ENCODE measurements around the gene CMIP. TPM values are rescaled to one million over a fixed set of nuclear protein-coding genes. Genes with fewer than 3 reads are reported as not detected.

Gene CMIP
- total RNA-seq, 1 experiment from 2014 or later, result 25.7 TPM

- Histone ChIP-seq H3K9me3 (ENCODE audit: low read length) (no peaks in the 10 kb centered on the region), H3K36me3 (ENCODE audit: low read depth, low read length) (no peaks in the 10 kb centered on the region), H3K9me2 (replicated peaks; ENCODE audit: low read length) (no peaks in the 10 kb centered on the region), H3K27me3 (ENCODE audit: low read length) (no peaks in the 10 kb centered on the region), H4K20me1 (ENCODE audit: low read length) (no peaks in the 10 kb centered on the region), H3K9ac (ENCODE audit: low read length) (no peak overlapping the region), H3K79me2 (ENCODE audit: low read length) (no peaks in the 10 kb centered on the region), H3K4me2 (ENCODE audit: low read length) (no peak overlapping the region), H3K4me1 (ENCODE audit: insufficient read depth, low read length) (peaks cover 14% of the 10 kb centered on the region), H2AFZ (ENCODE audit: low read length) (no peak overlapping the region), H3K27ac (ENCODE audit: low read length) (no peak overlapping the region), H3K4me3 (ENCODE audit: low read length) (no peak overlapping the region), H3F3A (ENCODE audit: low read length, unreplicated experiment) (no peaks in the 10 kb centered on the region)
- DNase-seq (no peak), ATAC-seq (no peak)
- intact Hi-C loops (cut with micrococcal nuclease), result no loop called here
- TF ChIP-seq CTCF (conservative IDR thresholded peaks at IDR 0.05; ENCODE audit: low read depth, low read length) (no peak), EZH2phosphoT487 (IDR thresholded peaks at IDR 0.05; ENCODE audit: borderline replicate concordance, low read length) (no peak), EZH2 (IDR thresholded peaks at IDR 0.05; ENCODE audit: low read length, unreplicated experiment) (no peak)
- BruUV-seq (replicated peaks), result no TSS peak
- POLR2A ChIA-PET (ENCODE audit: unreplicated experiment), result no interaction called here
- CTCF ChIA-PET, result no interaction called here
These were observed 33.8 kb upstream of the CMIP start for GRCh38 chr16:81410643-81411293.

GRCh38 chr16:81413245-81413990 is 31.2 kb upstream of the CMIP start:
- Histone ChIP-seq H3K4me1 (ENCODE audit: insufficient read depth, low read length) (no peaks in the 10 kb centered on the region), H3K9ac (ENCODE audit: low read length) (no peak overlapping the region), H3K9me3 (ENCODE audit: low read length) (no peaks in the 10 kb centered on the region), H3K9me2 (replicated peaks; ENCODE audit: low read length) (no peaks in the 10 kb centered on the region), H3K27ac (ENCODE audit: low read length) (no peak overlapping the region), H2AFZ (ENCODE audit: low read length) (no peak overlapping the region), H4K20me1 (ENCODE audit: low read length) (no peaks in the 10 kb centered on the region), H3K4me3 (ENCODE audit: low read length) (no peak overlapping the region), H3K36me3 (ENCODE audit: low read depth, low read length) (no peaks in the 10 kb centered on the region), H3K79me2 (ENCODE audit: low read length) (no peaks in the 10 kb centered on the region), H3K4me2 (ENCODE audit: low read length) (no peak overlapping the region), H3K27me3 (ENCODE audit: low read length) (no peaks in the 10 kb centered on the region), H3F3A (ENCODE audit: low read length, unreplicated experiment) (no peaks in the 10 kb centered on the region)
- POLR2A ChIA-PET (ENCODE audit: unreplicated experiment), result no interaction called here
- no TSS peak for BruUV-seq (replicated peaks)
- intact Hi-C loops (cut with micrococcal nuclease), result no loop called here
- no peak for ATAC-seq
- no peak for DNase-seq
- CTCF ChIA-PET, result no interaction called here
- TF ChIP-seq CTCF (conservative IDR thresholded peaks at IDR 0.05; ENCODE audit: low read depth, low read length) (no peak), EZH2 (IDR thresholded peaks at IDR 0.05; ENCODE audit: low read length, unreplicated experiment) (no peak), EZH2phosphoT487 (IDR thresholded peaks at IDR 0.05; ENCODE audit: borderline replicate concordance, low read length) (no peak)

- H4K20me1 ChIP-seq (ENCODE audit: low read length), result no peaks in the 10 kb centered on the region
- TF ChIP-seq EZH2 (IDR thresholded peaks at IDR 0.05; ENCODE audit: low read length, unreplicated experiment) (no peak), EZH2phosphoT487 (IDR thresholded peaks at IDR 0.05; ENCODE audit: borderline replicate concordance, low read length) (no peak), CTCF (conservative IDR thresholded peaks at IDR 0.05; ENCODE audit: low read depth, low read length) (no peak)
- no peak overlapping the region for H3K4me2 ChIP-seq (ENCODE audit: low read length)
- H3K9me2 ChIP-seq (replicated peaks; ENCODE audit: low read length), result no peaks in the 10 kb centered on the region
- ATAC-seq (no peak), DNase-seq (no peak)
- H2AFZ ChIP-seq (ENCODE audit: low read length), result no peak overlapping the region
- ChIA-PET CTCF (no interaction called here), POLR2A (ENCODE audit: unreplicated experiment) (no interaction called here)
- no peak overlapping the region for H3K9ac ChIP-seq (ENCODE audit: low read length)
- H3K4me3 ChIP-seq (ENCODE audit: low read length), result no peak overlapping the region
- no peaks in the 10 kb centered on the region for H3K36me3 ChIP-seq (ENCODE audit: low read depth, low read length)
- H3K27me3 ChIP-seq (ENCODE audit: low read length), result no peaks in the 10 kb centered on the region
- H3K9me3 ChIP-seq (ENCODE audit: low read length), result no peaks in the 10 kb centered on the region
- H3K4me1 ChIP-seq (ENCODE audit: insufficient read depth, low read length), result no peaks in the 10 kb centered on the region
- intact Hi-C loops (cut with micrococcal nuclease), result no loop called here
- no peaks in the 10 kb centered on the region for H3F3A ChIP-seq (ENCODE audit: low read length, unreplicated experiment)
- H3K27ac ChIP-seq (ENCODE audit: low read length), result no peak overlapping the region
- H3K79me2 ChIP-seq (ENCODE audit: low read length), result no peaks in the 10 kb centered on the region
- no TSS peak for BruUV-seq (replicated peaks)
These were observed 28.9 kb upstream of the CMIP start for GRCh38 chr16:81415751-81416150.
